OCI-M2 (cell line): ENCODE measurements around the gene NUCB1.

ENCODE experiments used
- DNase-seq: peaks from one replicate; lab custom pipeline; 2025; ENCODE audit not compliant: unreplicated experiment; lab: John Stamatoyannopoulos, UW

The NUCB1 gene

DNA sequence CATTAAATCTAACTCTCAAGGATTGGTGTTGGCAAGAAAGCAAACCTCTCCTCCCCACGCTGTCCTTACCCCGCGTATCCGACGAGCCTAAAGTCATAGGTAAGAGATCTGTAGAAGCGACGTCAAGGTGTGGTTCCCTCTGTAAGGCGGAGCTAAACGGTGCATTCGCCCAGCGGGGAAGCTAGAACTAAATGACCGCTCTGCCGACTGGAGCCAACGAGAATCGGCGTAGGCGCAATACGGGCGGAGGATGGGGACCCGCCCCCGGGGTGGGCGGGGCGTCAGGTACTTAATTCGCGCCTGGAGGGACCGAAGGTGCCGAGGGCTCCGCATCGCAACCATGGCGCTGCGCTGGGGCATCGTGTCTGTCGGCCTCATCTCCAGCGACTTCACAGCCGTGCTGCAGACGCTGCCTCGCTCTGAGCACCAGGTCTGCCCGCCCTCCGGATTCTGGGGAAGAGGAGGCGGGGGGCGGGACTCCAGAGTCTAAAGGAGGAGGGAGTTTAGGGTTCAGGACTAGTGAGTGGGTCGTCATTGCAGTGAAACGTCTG lies 33.3 kb downstream of the NUCB1 start, which contains the start of gene DHDH:
Gene DHDH (plus strand): TSS at position 318 of the 551 bp plus-strand sequence. CDS start 23 bp downstream, at position 341.
- no peak for DNase-seq

DNA sequence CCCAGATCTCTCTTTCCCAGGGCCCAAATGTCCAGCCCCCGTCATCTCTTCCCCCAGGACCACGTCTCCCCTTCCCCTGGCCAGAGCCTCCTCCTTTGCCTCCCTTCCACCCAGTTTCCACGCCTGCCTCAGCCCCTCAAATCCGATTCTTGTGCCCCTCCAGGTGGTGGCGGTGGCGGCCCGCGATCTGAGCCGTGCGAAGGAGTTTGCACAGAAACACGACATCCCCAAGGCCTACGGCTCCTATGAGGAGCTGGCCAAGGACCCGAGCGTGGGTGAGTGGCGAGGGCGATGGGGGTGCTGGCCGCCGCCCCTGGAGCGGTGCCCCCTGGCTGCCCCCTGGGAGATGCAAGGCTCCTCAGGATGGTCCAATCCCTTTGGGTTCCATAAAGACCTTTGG lies 34.7 kb downstream of the NUCB1 start:
- no peak for DNase-seq

DNA sequence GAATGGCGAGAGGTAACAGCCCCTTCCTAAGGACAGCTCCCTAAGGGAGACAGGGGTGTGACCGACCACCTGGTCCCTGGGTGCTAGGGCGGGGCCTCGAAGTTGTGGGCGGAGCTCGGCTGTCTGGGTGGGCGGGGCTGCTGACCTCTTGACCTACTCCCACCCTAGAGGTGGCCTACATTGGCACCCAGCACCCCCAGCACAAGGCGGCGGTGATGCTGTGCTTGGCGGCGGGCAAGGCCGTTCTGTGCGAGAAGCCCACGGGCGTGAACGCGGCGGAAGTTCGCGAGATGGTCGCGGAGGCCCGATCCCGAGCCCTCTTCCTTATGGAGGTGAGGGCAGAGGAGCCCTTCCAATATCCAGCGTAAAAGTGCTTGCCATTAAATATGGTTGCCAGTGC lies 35.8 kb downstream of the NUCB1 start:
- no peak for DNase-seq

DNA sequence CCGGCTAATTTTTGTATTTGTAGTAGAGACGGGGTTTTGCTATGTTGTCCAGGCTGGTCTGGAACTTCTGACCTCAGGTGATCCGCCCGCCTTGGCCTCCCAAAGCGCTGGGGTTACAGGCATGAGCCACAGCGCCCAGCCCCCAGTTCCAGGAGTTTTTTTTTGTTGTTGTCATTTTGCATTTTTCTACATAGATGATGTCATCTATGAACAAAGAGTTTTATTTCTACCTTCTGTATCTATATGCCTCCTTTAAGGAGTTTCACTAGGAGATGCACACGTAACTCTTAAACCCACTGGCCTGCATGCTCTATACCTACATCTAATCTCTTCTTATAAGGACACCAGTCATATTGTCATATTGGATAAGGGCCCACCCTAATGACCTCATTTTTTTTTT lies 38.1 kb downstream of the NUCB1 start:
- DNase-seq: no peak

DNA sequence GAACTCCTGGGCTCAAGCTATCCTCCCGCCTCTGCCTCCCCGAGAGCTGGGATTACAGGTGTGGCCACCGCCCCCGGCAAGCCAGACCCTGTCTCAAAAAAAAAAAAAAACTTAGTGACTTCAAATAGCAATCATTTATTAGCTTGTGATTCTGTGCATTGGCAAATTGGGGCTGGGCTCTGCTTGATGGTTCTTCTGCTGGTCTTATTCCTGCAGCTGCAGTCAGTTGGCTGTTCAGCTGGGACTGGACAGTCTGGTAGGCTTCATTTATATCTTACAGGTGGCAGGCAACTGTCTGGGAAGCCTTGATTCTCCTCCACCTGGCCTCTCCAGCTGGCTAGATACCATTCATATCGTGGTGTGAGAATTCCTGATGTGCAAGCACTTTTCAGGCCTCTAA lies 40.8 kb downstream of the NUCB1 start:
- no peak for DNase-seq

DNA sequence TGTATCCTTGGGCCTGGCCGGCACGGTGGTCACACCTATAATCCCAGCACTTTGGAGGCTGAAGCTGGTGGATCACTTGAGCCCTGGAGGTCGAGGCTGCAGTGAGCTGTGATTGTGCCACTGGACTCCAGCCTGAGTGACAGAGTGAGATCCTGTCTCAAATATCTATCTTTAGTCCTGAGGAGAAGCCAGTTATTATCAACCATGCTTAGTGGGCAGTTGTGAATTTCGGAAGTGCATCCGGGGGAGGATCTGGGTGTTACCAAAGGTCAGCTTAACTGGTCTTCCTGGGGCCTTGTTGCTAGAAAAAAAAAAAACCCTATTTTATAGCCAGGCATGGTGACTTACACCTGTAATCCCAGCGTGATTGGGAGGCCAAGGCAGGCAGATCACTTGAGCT lies 43.0 kb downstream of the NUCB1 start:
- no peak for DNase-seq

DNA sequence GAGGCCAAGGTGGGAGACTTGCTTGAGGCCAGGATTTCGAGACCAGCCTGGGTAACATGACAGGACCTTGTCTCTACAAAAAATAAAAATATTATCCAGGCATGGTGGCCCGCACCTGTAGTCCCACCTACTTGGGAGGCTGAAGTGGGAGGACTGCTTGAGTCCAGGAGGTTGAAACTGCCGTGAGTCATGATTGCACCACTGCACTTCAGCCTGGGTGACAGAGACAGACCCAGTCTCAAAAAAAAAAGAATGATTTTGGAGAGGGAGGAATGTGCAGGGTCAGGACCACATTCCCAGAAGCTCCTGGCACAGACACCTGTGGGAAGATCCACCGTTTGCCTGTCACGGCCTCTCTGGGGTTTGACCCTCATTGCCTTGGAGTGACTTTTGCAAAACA lies 45.3 kb downstream of the NUCB1 start:
- no peak for DNase-seq

DNA sequence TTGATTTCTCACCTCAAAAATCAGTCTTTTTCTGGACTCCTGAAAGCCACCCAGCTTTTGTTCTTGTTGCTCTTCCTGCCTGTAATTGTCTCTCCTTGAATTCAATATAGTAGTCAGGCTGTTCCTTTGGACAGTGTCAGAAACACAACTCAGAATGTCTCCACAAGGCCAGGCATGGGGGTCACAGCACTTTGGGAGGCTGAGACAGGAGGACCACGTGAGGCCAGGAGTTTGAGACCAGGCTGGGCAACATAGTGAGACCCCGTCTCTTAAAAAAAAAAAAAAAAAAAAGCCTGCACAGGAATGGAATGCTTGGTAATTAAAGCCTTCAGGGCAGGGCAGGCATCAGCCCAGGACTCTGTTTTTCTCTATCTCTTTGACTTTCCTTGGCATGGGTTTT lies 45.7 kb downstream of the NUCB1 start:
- DNase-seq: no peak

DNA sequence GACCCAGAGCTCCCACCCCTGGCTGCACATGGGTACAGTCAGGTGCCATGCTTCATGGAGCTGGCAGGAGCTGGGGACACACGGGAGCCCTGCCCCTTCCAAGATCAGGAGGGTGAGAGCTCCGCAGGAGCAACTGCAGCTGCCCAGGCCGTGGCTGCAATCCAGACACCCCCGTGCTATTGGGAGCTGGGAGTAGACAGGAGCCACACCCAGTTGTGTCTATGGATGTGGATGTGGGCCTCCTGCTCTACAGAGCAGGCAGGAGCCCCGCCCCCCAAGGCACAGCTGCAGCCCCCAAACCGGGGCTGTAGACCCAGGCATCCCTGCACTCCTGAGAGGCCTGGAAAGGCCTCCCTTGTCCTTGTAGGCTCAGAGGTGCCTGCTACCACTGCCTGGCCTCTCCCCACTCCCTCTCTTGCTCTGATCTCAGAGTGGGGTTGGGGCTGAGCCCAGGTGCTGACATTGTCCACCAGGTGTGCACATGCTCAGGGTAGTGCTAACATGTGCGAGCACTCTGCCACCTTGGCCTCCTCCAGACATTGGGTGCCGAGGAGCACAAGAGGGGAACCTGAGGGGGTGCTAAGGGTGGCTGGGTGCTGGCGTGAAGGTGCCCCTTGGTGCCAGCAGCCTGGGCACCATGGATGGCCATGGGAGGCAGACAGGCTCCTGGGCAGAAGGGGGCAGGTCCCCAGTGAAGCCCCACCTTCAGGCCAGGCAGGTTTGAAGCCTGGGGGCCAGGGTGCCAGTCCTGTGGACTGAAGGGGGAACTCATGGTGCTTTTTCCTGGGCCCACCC lies 46.5 kb downstream of the NUCB1 start:
- no peak for DNase-seq

DNA sequence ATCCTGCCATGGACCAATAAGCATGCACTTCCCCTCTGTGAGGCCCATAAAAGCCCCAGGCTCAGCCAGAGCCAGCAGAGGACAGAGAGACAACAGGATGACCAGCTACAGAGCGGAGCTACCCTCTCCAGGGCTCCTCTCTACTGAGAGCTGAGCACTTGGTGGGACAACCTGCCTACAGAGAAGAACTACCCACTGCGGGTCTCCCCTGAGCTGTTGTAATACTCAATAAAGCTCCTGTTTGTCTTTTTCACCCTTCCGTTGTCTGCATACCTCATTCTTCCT lies 47.1 kb downstream of the NUCB1 start:
- no peak for DNase-seq

DNA sequence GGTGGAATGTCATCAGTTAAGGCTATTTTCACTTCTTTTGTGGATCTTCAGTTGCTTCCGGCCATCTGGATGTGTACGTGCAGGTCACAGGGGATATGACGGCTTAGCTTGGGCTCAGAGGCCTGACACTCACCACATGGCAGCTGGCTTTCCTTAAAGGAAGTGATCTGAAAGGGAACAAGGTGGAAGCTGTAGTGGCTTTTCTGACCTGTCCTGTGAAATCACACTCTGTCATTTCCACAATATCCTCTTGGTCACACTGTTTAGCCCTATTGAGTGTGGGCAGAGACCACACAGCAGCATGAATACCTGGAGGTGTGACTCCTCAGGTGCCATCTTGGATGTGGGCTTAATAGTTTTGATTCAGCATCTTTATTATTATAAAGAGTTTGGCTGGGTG lies 50.0 kb downstream of the NUCB1 start:
- DNase-seq: no peak

DNA sequence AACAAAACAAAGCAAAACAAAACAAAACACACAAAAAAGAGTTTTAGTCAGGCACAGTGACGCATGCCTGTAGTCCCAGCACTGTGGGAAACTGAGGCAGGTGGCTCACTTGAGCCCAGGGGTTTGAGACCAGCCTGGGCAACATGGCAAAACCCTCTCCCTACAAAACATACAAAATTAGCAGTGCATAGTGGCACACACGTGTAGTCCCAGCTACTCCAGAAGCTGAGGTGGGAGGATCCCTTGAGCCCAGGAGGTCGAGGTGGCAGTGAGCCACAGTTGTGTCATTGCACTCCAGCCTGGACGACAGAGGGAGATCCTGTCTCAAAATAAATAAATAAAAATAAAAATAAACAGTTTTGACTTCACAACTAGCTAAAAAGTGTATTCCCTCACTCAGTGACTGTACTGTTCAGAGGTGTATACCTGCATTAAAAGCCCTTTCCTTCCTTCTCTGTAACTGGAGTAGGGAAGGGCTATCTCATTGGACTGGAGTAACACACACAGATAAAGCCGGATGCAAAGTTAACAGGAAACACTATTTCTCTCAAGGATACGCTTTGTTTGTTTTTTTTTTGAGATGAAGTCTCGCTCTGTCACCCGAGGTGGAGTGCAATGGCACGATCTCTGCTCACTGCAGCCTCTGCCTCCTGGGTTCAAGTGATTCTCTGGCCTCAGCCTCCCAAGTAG lies 50.9 kb downstream of the NUCB1 start:
- DNase-seq: no peak

DNA sequence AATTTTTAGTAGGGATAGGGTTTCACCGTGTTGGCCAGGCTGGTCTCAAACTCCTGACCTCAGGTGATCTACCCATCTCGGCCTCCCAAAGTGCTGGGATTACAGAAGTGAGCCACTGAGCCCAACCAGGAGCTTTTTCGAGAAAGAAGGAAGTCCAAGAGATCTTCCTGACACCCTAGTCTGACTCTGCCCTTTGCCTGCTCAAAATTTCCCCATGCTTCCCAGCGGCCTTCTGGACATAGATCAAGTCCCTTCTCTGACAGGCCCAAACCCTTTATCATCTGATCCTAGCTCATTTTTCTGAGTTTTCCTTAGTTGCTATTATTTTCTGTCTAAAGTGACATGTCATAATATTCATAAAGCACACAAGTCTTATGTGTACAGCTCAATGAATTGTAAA lies 53.0 kb downstream of the NUCB1 start:
- no peak for DNase-seq

DNA sequence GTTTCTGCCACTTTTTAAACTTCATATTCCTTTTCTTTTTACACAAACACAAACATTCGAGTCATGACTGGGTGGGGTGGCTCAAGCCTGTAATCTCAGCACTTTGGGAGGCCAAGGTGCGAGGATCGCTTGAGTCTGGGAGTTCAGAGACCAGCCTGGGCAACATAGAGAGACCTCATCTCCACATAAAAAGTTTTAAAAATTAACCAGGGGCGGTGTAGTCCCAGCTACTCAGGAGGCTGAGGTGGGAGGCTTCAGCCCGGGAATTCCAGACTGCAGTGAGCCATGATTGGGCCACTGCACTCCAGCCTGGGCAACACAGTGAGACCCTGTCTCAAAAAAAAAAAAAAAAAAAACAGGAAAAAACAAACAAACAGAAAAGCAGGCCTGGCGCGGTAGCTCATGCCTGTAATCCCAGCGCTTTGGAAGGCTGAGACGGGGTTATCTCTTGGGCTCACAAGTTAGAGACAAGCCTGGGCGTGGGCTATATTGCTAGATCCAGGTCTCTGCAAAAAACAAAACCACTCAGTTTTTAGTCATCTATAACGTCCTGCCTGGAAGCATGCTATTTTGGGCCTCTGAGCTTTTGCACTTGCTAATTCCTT lies 54.0 kb downstream of the NUCB1 start:
- no peak for DNase-seq

DNA sequence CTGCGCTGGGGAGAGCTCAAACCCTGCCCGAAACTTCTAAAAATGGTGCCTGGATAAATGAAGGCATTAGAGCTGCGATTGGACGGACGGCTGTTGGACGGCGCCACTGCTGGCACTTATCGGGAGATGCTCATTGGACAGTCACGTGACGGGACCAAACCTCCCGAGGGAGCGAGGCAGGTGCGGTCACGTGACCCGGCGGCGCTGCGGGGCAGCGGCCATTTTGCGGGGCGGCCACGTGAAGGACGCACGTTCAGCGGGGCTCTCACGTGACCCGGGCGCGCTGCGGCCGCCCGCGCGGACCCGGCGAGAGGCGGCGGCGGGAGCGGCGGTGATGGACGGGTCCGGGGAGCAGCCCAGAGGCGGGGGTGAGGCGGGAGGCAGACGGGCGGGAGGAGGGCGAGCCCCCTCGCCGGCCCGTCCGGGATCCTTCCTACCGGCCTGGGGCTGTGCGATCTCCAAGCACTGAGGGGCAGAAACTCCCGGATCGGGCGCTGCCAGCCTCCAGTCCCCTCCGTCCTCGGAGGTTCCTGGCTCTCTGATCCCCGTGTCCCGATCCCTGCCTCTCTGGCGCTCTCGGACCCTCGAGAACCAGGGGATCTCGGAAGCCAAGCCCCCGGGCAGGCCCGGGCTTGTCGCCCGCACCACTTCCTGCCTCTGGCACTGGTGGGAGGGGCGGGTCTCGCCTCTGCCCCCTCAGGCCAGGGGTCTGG lies 54.6 kb downstream of the NUCB1 start, which contains the start of gene BAX:
Gene BAX (plus strand): TSS at position 281 of the 713 bp plus-strand sequence. CDS start 54 bp downstream, at position 335.
- DNase-seq: peak; percentile 71

DNA sequence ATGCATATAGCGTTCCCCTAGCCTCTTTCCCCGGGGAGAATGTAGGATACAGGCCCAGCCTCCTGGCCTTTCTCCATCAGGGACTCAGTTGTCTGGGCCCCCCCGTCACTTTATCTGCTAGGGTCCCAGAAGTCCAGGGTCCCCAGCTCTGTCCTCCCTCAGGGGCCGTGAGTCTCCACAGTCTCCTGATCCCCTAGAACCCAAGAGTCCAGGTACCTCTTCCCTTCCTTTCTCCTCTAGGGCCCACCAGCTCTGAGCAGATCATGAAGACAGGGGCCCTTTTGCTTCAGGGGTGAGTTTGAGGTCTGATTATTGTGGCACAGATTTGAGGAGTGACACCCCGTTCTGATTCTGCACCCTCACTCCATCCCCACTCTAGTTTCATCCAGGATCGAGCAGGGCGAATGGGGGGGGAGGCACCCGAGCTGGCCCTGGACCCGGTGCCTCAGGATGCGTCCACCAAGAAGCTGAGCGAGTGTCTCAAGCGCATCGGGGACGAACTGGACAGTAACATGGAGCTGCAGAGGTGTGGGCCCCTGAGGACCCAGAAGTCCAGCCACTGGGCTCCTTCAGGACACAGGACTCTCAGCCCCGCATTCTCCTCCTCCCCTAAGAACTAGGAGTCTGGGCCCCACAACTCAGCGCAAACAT lies 55.3 kb downstream of the NUCB1 start:
- no peak for DNase-seq

DNA sequence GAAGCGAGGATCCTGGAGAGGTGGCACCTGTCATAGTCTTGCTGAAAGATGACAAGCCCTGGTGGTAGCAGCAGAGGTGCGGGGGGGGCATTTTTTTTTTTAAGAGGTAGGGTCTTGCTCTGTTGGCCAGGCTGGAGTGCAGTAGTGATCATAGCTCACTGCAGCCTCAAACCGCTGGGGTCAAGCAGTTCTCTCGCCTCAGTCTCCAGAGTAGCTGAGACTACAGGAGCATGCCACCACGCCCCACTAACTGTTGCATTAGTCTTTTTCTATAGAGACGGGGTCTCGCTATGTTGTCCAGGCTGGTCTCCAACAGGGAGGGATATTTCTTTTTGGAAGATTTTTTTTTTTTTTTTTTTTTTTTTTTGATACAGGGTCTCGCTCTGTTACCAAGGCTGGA lies 57.9 kb downstream of the NUCB1 start:
- DNase-seq: no peak

DNA sequence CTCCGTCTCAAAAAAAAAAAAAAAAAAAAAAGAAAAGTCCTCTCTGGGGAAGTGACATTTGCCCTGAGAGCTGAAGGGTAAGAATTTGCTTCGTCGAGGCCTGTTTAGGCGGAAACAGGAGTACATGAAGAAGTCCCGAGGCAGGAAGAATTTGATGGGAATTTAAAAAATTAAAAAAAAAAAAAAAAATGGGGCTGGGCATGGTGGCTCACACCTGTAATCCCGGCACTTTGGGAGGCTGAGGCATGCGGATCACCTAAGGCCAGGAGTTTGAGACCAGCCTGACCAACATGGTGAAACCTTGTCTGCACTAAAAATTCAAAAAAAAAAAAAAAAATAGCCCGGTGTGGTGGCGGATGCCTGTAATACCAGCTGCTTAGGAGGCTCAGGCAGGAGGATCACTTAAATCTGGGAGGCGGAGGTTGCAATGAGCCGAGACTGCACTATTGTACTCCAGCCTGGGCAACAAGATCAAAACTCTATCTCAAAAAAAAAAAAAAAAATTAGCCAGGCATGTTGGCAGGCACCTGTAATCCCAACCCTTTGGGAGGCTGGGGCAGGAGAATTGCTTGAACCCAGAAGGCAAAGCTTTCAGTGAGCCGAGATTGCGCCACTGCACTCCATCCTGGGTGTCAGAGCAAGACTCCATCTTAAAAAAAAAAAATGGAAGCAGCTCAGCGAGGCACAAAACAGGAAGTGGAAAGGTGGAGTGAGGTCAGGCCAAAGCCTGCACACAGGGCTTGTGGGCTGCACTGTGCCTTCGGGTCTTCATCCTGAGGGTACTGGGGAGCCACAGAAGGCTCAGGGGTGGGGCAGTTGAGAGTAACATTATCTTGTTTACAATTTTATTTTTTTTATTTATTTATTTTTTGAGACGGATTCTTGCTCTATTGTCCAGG lies 59.5 kb downstream of the NUCB1 start:
- DNase-seq: no peak

DNA sequence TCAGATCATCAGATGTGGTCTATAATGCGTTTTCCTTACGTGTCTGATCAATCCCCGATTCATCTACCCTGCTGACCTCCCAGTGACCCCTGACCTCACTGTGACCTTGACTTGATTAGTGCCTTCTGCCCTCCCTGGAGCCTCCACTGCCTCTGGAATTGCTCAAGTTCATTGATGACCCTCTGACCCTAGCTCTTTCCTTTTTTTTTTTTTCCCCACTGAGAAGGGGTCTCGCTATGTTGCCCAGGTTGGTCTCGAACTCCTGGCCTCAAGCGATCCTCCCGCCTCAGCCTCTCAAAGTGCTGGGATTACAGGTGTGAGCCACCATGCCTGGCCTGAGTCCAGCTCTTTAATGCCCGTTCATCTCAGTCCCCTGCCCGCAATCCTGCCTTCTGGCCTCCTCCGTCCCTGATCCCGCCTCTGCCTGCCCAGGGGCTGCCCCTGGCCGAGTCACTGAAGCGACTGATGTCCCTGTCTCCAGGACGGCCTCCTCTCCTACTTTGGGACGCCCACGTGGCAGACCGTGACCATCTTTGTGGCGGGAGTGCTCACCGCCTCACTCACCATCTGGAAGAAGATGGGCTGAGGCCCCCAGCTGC lies 61.0 kb downstream of the NUCB1 start:
- no peak for DNase-seq

DNA sequence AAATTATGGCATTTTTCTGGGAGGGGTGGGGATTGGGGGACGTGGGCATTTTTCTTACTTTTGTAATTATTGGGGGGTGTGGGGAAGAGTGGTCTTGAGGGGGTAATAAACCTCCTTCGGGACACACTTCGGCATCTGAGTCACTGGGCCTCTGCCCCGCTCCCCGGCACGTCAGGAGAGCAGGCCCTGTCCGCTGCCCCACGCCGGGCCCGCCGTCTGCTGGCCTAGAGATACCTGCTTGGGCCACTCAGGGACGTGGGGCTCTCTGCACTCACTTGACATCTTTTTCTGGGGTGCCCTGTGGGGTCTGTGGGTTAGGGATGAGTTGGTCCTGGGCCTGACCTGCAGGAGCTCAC lies 61.5 kb downstream of the NUCB1 start:
- no peak for DNase-seq
